A673 (cell line): ENCODE data around the gene CORO1A. TPM values are rescaled to one million over a fixed set of nuclear protein-coding genes. Genes with fewer than 3 reads are reported as not detected.

Source experiments
- BruUV-seq: library from RNA; stranded (reverse); fragments of 400-500 nt; replicated peaks from 2 replicates; lab custom pipeline; 2021; lab: Mats Ljungman, UMichigan
- CTCF ChIA-PET: fragments of 300-600 bp; sonication (Branson Sonifier 250); formaldehyde crosslinking; loops from one replicate; lab custom pipeline; 2022; ENCODE audit warnings: antibody characterized with exemption; lab: Charles Lee
- POLR2A ChIA-PET: fragments of 300-600 bp; sonication (Branson Sonifier 250); formaldehyde crosslinking; loops from one replicate; lab custom pipeline; 2022; ENCODE audit warnings: antibody characterized with exemption; ENCODE audit not compliant: low non-redundant PET; lab: Charles Lee
- DNase-seq: peaks from one replicate; pipeline ENCODE4 v3.0.0-alpha.2; 2015; ENCODE audit warnings: low spot score
- H3K27ac ChIP-seq: fragments of 200-600 bp; sonication (generic); 2 replicates; pipeline ENCODE4 v1.5.1; 2016; ENCODE audit warnings: mixed run types, low read depth, mild to moderate bottlenecking, mixed read lengths, antibody characterized with exemption, low read length; ENCODE audit not compliant: poor library complexity, severe bottlenecking
- H3K27me3 ChIP-seq: fragments of 200-600 bp; sonication (generic); replicated peaks from 2 replicates; pipeline ENCODE4 v1.6.1; 2017; ENCODE audit warnings: mixed run types, low read depth, mild to moderate bottlenecking, mixed read lengths, antibody characterized with exemption, low read length; ENCODE audit not compliant: insufficient read depth, poor library complexity
- H3K36me3 ChIP-seq: fragments of 200-600 bp; sonication (generic); 2 replicates; pipeline ENCODE4 v1.6.1; 2016; ENCODE audit warnings: mixed run types, mild to moderate bottlenecking, mixed read lengths, antibody characterized with exemption, low read length; ENCODE audit not compliant: insufficient read depth, poor library complexity, severe bottlenecking
- H3K4me1 ChIP-seq: fragments of 200-600 bp; sonication (generic); 2 replicates; pipeline ENCODE4 v1.6.1; 2017; ENCODE audit warnings: mixed run types, mild to moderate bottlenecking, mixed read lengths, antibody characterized with exemption, low read length; ENCODE audit not compliant: insufficient read depth, poor library complexity, severe bottlenecking
- H3K4me3 ChIP-seq: fragments of 200-600 bp; sonication (generic); 2 replicates; pipeline ENCODE4 v1.5.1; 2016; ENCODE audit warnings: low read depth, mixed run types, mild to moderate bottlenecking, mixed read lengths, low read length; ENCODE audit not compliant: poor library complexity, severe bottlenecking
- H3K9me3 ChIP-seq: fragments of 200-600 bp; sonication (generic); 2 replicates; pipeline ENCODE4 v1.6.1; 2016; ENCODE audit warnings: mixed run types, low read depth, mild to moderate bottlenecking, mixed read lengths, antibody characterized with exemption, low read length; ENCODE audit not compliant: poor library complexity, severe bottlenecking
- EZH2 ChIP-seq: fragments of 200-600 bp; sonication (generic); IDR thresholded peaks from 2 replicates; pipeline ENCODE4 v1.6.1; 2017; ENCODE audit warnings: borderline replicate concordance, low read depth, mild to moderate bottlenecking, mixed read lengths, antibody characterized with exemption, low read length; ENCODE audit not compliant: poor library complexity, severe bottlenecking
- intact Hi-C: fragments of 100-400 bp; cut with micrococcal nuclease; formaldehyde crosslinking; loops from one replicate; pipeline ENCODE4 v1.10.0; 2022; ENCODE audit not compliant: unreplicated experiment
- total RNA-seq: library from RNA; stranded (reverse); gene quantifications from 2 replicates; pipeline ENCODE4 v1.2.3, GENCODE V29; 2021
- TF ChIP-seq, protein P1 (sequence below): fragments of 300-800, 200-600 bp; sonication (generic); conservative IDR thresholded peaks from 2 replicates; pipeline ENCODE4 v1.5.1; 2017; ENCODE audit warnings: low read depth, mild to moderate bottlenecking, antibody characterized with exemption, low read length, moderate library complexity, mixed read lengths

Gene CORO1A
- total RNA-seq, 1 experiment from 2014 or later = 4.6 TPM

DNA sequence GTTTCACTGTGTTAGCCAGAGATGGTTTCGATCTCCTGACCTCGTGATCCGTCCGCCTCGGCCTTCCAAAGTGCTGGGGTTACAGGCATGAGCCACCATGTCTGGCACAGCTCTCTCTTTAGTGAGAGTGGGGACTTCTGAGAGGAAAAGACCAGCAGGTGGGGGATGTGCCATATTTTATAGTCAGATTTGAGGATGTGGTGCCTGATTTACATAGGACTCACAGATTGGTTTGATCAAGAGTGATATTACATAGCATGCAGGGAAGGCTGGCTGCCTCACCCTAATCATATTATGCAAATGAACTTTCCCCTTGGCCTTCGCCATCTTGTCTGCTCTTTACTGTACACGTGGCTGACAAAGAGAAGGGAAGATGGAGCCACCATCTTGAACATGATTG, 32.3 kb upstream of the CORO1A start:
- intact Hi-C loops = no loop called here
- BruUV-seq = no TSS peak
- POLR2A ChIA-PET = no interaction called here
- no peak overlapping the region for H3K27ac ChIP-seq
- TF ChIP-seq, protein P1, sequence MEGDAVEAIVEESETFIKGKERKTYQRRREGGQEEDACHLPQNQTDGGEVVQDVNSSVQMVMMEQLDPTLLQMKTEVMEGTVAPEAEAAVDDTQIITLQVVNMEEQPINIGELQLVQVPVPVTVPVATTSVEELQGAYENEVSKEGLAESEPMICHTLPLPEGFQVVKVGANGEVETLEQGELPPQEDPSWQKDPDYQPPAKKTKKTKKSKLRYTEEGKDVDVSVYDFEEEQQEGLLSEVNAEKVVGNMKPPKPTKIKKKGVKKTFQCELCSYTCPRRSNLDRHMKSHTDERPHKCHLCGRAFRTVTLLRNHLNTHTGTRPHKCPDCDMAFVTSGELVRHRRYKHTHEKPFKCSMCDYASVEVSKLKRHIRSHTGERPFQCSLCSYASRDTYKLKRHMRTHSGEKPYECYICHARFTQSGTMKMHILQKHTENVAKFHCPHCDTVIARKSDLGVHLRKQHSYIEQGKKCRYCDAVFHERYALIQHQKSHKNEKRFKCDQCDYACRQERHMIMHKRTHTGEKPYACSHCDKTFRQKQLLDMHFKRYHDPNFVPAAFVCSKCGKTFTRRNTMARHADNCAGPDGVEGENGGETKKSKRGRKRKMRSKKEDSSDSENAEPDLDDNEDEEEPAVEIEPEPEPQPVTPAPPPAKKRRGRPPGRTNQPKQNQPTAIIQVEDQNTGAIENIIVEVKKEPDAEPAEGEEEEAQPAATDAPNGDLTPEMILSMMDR = no peak
- TF ChIP-seq EZH2 = no peak
- no peaks in the 10 kb centered on the region for H3K36me3 ChIP-seq
- peaks cover 4% of the 10 kb centered on the region for H3K9me3 ChIP-seq
- H3K4me3 ChIP-seq = no peak overlapping the region
- CTCF ChIA-PET = no interaction called here
- no peaks in the 10 kb centered on the region for H3K27me3 ChIP-seq
- DNase-seq = no peak
- H3K4me1 ChIP-seq = peaks cover 4% of the 10 kb centered on the region

DNA sequence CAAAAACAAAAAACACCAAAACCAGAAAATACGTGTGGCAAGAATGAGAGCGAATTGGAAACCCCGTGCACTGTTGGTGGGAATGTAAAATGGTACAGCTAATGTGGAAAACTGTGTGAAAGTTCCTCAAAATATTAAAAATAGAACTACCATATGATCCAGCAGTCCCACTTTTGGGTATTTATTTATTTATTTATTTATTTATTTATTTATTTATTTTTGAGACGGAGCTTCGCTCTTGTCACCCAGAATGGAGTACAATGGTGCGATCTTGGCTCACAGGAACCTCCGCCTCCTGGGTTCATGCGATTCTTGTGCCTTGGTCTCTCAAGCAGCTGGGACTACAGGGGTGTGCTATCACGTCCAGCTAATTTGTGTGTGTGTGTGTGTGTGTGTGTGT, 30.9 kb upstream of the CORO1A start:
- Histone ChIP-seq H3K4me1 (peaks cover 4% of the 10 kb centered on the region), H3K36me3 (no peaks in the 10 kb centered on the region), H3K4me3 (no peak overlapping the region), H3K27me3 (no peaks in the 10 kb centered on the region), H3K9me3 (peaks cover 4% of the 10 kb centered on the region), H3K27ac (no peak overlapping the region)
- intact Hi-C loops = no loop called here
- POLR2A ChIA-PET = no interaction called here
- CTCF ChIA-PET = no interaction called here
- no peak for TF ChIP-seq EZH2
- TF ChIP-seq, protein P1 = no peak
- no TSS peak for BruUV-seq
- DNase-seq = no peak

DNA sequence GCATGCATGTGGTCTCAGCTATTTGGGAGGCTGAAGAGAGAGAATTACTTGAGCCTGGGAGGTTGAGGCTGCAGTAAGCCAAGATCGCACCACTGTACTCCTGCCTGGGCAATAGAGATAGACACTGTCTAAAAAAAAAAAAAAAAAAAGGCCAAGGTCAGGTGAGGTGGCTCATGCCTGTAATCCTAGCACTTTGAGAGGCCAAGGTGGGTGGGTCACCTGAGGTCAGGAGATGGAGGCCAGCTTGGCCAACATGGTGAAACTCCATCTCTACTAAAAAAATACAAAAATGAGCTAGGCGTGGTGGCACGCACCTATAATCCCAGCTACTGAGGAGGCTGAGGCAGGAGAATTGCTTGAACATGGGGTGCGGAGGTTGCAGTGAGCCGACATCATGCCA, 28.2 kb upstream of the CORO1A start:
- TF ChIP-seq, protein P1 = no peak
- TF ChIP-seq EZH2 = no peak
- BruUV-seq = no TSS peak
- DNase-seq = no peak
- intact Hi-C loops = no loop called here
- H3K4me1 ChIP-seq = no peaks in the 10 kb centered on the region
- H3K4me3 ChIP-seq = no peak overlapping the region
- POLR2A ChIA-PET = no interaction called here
- no peak overlapping the region for H3K27ac ChIP-seq
- H3K9me3 ChIP-seq = peaks cover 4% of the 10 kb centered on the region
- H3K27me3 ChIP-seq = no peaks in the 10 kb centered on the region
- CTCF ChIA-PET = no interaction called here
- no peaks in the 10 kb centered on the region for H3K36me3 ChIP-seq
